ENCODE measurements around the gene AJM1. TPM values are rescaled to one million over a fixed set of nuclear protein-coding genes. Genes with fewer than 3 reads are reported as not detected.

The AJM1 gene
- total RNA-seq, 1 experiment from 2014 or later: 5.3 TPM

DNA sequence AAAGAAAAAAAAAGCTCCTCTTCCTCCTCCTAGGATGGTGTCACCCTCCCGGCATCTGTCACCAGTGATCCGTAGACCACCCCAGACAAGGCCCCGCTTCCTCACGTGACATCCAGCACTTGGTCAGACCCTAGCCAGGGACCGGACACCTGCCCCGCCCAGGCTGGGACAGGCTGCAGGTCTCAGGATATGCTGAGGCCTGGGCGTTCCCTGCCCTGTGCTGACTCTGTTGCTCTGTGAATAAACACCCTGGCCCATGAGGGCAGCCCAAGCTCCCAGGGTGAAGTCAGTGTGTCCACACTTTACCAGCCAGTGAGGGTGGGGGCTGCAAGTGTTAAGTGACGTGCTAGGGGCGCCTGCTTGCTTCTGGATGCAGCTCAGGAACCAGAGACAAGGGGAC is 18.3 kb downstream of the AJM1 start:
- Histone ChIP-seq H3K4me1 (replicated peaks; ENCODE audit: insufficient read depth) (peaks cover 11% of the 10 kb centered on the region), H3F3A (ENCODE audit: insufficient read depth, low read depth) (peaks cover 13% of the 10 kb centered on the region; the same call in 1 of the 2 replicates), H2AFZ (no peak overlapping the region), H3K27me3 (ENCODE audit: insufficient read depth, low read depth) (no peaks in the 10 kb centered on the region), H3K4me2 (no peak overlapping the region), H4K20me1 (ENCODE audit: insufficient read depth) (peaks cover 29% of the 10 kb centered on the region), H3K9me3 (ENCODE audit: insufficient read depth, low read depth) (no peaks in the 10 kb centered on the region), H3K27ac (no peak overlapping the region), H3K36me3 (ENCODE audit: low read depth) (0 out of 2 replicates have a peak, but pooled peaks cover 8% of the 10 kb centered on the region), H3K4me3 (no peak overlapping the region), H3K9me2 (ENCODE audit: insufficient read depth) (no peaks in the 10 kb centered on the region), H3K79me2 (ENCODE audit: low read depth) (peaks cover 21% of the 10 kb centered on the region)
- no TSS peak for BruUV-seq (replicated peaks)
- TF ChIP-seq, protein P1, sequence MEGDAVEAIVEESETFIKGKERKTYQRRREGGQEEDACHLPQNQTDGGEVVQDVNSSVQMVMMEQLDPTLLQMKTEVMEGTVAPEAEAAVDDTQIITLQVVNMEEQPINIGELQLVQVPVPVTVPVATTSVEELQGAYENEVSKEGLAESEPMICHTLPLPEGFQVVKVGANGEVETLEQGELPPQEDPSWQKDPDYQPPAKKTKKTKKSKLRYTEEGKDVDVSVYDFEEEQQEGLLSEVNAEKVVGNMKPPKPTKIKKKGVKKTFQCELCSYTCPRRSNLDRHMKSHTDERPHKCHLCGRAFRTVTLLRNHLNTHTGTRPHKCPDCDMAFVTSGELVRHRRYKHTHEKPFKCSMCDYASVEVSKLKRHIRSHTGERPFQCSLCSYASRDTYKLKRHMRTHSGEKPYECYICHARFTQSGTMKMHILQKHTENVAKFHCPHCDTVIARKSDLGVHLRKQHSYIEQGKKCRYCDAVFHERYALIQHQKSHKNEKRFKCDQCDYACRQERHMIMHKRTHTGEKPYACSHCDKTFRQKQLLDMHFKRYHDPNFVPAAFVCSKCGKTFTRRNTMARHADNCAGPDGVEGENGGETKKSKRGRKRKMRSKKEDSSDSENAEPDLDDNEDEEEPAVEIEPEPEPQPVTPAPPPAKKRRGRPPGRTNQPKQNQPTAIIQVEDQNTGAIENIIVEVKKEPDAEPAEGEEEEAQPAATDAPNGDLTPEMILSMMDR (conservative IDR thresholded peaks at IDR 0.05): no peak
- TF ChIP-seq EZH2 (IDR thresholded peaks at IDR 0.05; ENCODE audit: low read depth): no peak
- CTCF ChIA-PET: no interaction called here
- intact Hi-C loops (cut with micrococcal nuclease; ENCODE audit: unreplicated experiment): no loop called here
- POLR2A ChIA-PET (ENCODE audit: unreplicated experiment): interaction anchor here (0.5 kb wide), 1 partner anchor 118 kb away, joined by 7 read pairs; no protein-coding TSS in a partner anchor
- no peak for DNase-seq

DNA sequence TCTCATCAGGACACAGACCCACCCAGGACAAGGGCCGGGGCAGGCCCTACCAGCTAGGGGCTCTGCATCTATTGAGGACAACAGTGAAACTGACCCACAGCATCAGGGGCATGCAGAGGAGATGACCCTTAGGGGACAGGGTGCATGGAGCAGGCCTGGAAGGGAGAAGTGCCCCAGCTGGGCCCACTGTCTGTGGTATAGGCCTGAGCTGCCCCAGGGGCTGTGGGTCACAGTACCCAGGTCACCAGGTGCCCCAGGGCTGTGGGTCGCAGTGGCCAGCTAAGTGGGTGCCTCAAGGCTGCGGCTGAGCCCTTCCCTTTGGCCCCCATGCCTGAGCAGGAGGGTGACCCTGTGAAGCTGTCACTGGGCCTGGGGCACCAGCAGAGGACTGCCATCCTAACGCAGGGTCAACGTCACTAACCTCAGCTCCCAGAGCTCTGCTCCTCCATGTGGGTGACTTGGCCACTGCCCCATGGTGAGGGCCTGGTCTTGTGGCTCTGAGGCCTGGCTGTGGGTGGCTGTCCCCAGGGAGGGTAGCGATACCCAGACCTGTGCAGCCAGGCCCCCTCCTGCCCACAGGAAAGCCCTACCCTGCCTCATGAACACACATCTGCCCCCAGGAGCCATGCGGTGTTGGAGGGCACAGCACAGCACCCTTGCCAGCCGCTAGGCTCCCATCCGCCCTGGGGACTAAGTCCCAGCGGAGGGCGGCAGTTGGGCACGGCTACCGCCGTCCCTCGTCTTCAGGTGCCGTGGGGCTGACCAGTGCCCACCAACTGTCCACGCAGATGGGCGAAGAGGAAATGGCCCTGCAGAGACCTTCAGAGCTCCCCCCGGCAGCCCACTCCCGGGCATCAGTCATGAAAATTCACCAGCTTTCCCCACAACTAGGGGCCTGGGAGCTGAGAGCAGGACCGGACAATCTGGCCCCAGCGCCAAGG is 18.9 kb downstream of the AJM1 start:
- POLR2A ChIA-PET (ENCODE audit: unreplicated experiment): interaction anchor here (0.5 kb wide), 1 partner anchor 117 kb away, joined by 7 read pairs; no protein-coding TSS in a partner anchor
- H3F3A ChIP-seq (ENCODE audit: insufficient read depth, low read depth): peaks cover 13% of the 10 kb centered on the region; the same call in 1 of the 2 replicates
- no peaks in the 10 kb centered on the region for H3K9me3 ChIP-seq (ENCODE audit: insufficient read depth, low read depth)
- H3K79me2 ChIP-seq (ENCODE audit: low read depth): peaks cover 26% of the 10 kb centered on the region
- no peak overlapping the region for H2AFZ ChIP-seq
- TF ChIP-seq EZH2 (IDR thresholded peaks at IDR 0.05; ENCODE audit: low read depth): no peak
- TF ChIP-seq, protein P1 (conservative IDR thresholded peaks at IDR 0.05): no peak
- H3K27me3 ChIP-seq (ENCODE audit: insufficient read depth, low read depth): no peaks in the 10 kb centered on the region
- H3K9me2 ChIP-seq (ENCODE audit: insufficient read depth): no peaks in the 10 kb centered on the region
- intact Hi-C loops (cut with micrococcal nuclease; ENCODE audit: unreplicated experiment): no loop called here
- CTCF ChIA-PET: no interaction called here
- no peak overlapping the region for H3K27ac ChIP-seq
- peak in 1 of 2 experiments; percentile 31 for DNase-seq
- no peak overlapping the region for H3K4me3 ChIP-seq
- H3K36me3 ChIP-seq (ENCODE audit: low read depth): 0 out of 2 replicates have a peak, but pooled peaks cover 8% of the 10 kb centered on the region
- H3K4me2 ChIP-seq: no peak overlapping the region
- H4K20me1 ChIP-seq (ENCODE audit: insufficient read depth): peaks cover 29% of the 10 kb centered on the region
- peaks cover 11% of the 10 kb centered on the region for H3K4me1 ChIP-seq (replicated peaks; ENCODE audit: insufficient read depth)
- no TSS peak for BruUV-seq (replicated peaks)

DNA sequence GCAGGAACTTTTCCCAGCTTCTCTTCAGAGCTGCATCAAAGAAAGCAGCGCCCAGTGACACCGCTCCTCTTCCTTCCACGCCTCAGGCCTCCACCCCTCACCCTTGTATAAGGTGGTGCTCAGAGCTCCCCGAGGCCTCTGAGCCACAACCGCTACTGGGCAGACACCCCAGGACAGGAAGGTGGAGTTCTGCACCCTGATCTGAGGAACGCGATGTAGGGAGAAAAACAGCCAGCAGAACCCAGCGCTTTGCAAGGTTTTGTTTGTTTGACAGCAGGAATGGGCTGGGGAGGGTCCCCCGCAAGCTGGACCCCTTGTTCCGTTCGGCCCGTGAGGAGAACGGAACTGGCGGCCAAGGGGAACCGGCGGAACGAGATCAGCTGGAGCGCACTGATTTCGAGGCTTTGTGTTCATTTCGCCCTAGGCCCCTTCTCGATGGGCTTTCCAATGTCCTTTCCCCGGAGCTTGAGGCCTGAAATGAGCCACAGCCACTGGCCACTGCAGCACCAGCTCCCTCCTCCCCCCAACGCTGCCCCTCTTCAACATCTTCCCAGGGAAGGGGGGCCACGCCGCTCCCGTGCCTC is 19.7 kb downstream of the AJM1 start:
- Histone ChIP-seq H3K4me1 (replicated peaks; ENCODE audit: insufficient read depth) (peaks cover 12% of the 10 kb centered on the region), H3K27ac (no peak overlapping the region), H3K79me2 (ENCODE audit: low read depth) (peaks cover 30% of the 10 kb centered on the region), H3K4me2 (no peak overlapping the region), H3K9me2 (ENCODE audit: insufficient read depth) (no peaks in the 10 kb centered on the region), H3K9me3 (ENCODE audit: insufficient read depth, low read depth) (no peaks in the 10 kb centered on the region), H3K4me3 (no peak overlapping the region), H3K36me3 (ENCODE audit: low read depth) (0 out of 2 replicates have a peak, but pooled peaks cover 8% of the 10 kb centered on the region), H2AFZ (no peak overlapping the region), H3F3A (ENCODE audit: insufficient read depth, low read depth) (peaks cover 13% of the 10 kb centered on the region; the same call in 1 of the 2 replicates), H3K27me3 (ENCODE audit: insufficient read depth, low read depth) (no peaks in the 10 kb centered on the region), H4K20me1 (ENCODE audit: insufficient read depth) (peaks cover 26% of the 10 kb centered on the region)
- DNase-seq: peak in 1 of 2 experiments; percentile 28
- ChIA-PET POLR2A (ENCODE audit: unreplicated experiment) (no interaction called here), CTCF (no interaction called here)
- no TSS peak for BruUV-seq (replicated peaks)
- TF ChIP-seq, protein P1 (conservative IDR thresholded peaks at IDR 0.05): no peak
- TF ChIP-seq EZH2 (IDR thresholded peaks at IDR 0.05; ENCODE audit: low read depth): no peak
- intact Hi-C loops (cut with micrococcal nuclease; ENCODE audit: unreplicated experiment): no loop called here

Measured in PC-9 (cell line).